GM23338 (cell line): ENCODE measurements around the gene VENTX. TPM values are rescaled to one million over a fixed set of nuclear protein-coding genes. Genes with fewer than 3 reads are reported as not detected.
"Not testable (repeated sequence)": the region's sequence is repeated elsewhere in the genome, so short reads cannot be mapped to it uniquely, and the experiment has no call there.

Source experiments
- ATAC-seq: fragments of 200-7000 bp; cut with Tn5 transposase; 3 replicates; pipeline ENCODE4 v1.9.1; 2020
- DNase-seq: peaks from one replicate; pipeline ENCODE4 v3.0.0-alpha.2; 2015; ENCODE audit warnings: low spot score
- H2AFZ ChIP-seq: fragments of 200-600 bp; sonication (generic); 2 replicates; pipeline ENCODE4 v1.8.0; 2016; ENCODE audit warnings: antibody characterized with exemption, mild to moderate bottlenecking, moderate library complexity
- H3F3A ChIP-seq: fragments of 200-600 bp; sonication (generic); replicated peaks from 2 replicates; pipeline ENCODE4 v1.8.0; 2017; ENCODE audit warnings: antibody characterized with exemption, mixed run types, low read depth
- H3K27ac ChIP-seq: fragments of 200-600 bp; sonication (generic); 2 replicates; pipeline ENCODE4 v1.6.1; 2016; ENCODE audit warnings: low read depth
- H3K27me3 ChIP-seq: fragments of 200-600 bp; sonication (generic); 2 replicates; pipeline ENCODE4 v1.8.0; 2016; ENCODE audit warnings: mild to moderate bottlenecking, mixed run types, moderate library complexity; ENCODE audit not compliant: insufficient read depth
- H3K36me3 ChIP-seq: fragments of 200-600 bp; sonication (generic); 2 replicates; pipeline ENCODE4 v1.8.0; 2016; ENCODE audit warnings: mild to moderate bottlenecking; ENCODE audit not compliant: insufficient read depth
- H3K4me1 ChIP-seq: fragments of 200-600 bp; sonication (generic); 2 replicates; pipeline ENCODE4 v1.8.0; 2016; ENCODE audit warnings: mild to moderate bottlenecking, moderate library complexity; ENCODE audit not compliant: insufficient read depth
- H3K4me2 ChIP-seq: fragments of 200-600 bp; sonication (generic); 2 replicates; pipeline ENCODE4 v1.7.1; 2017; ENCODE audit warnings: mixed run types
- H3K4me3 ChIP-seq: fragments of 200-600 bp; sonication (generic); 2 replicates; pipeline ENCODE4 v1.6.1; 2016; ENCODE audit warnings: mixed run types
- H3K79me2 ChIP-seq: fragments of 200-600 bp; sonication (generic); replicated peaks from 2 replicates; pipeline ENCODE4 v1.8.0; 2017; ENCODE audit warnings: mild to moderate bottlenecking; ENCODE audit not compliant: insufficient read depth
- H3K9me2 ChIP-seq: fragments of 200-600 bp; sonication (generic); 2 replicates; pipeline ENCODE4 v1.8.0; 2017; ENCODE audit not compliant: insufficient read depth
- H4K20me1 ChIP-seq: fragments of 200-600 bp; sonication (generic); replicated peaks from 2 replicates; pipeline ENCODE4 v1.8.0; 2017; ENCODE audit warnings: mild to moderate bottlenecking; ENCODE audit not compliant: insufficient read depth
- H3K27ac Mint-ChIP-seq: 2 replicates; pipeline ENCODE4 v1.8.0; 2020; ENCODE audit warnings: inconsistent platforms, mild to moderate bottlenecking, moderate library complexity, mixed read lengths
- H3K27me3 Mint-ChIP-seq: 3 replicates; pipeline ENCODE4 v1.8.0; 2022; ENCODE audit warnings: low read depth, mild to moderate bottlenecking, moderate library complexity, mixed read lengths, inconsistent platforms; ENCODE audit not compliant: insufficient read depth, poor library complexity
- H3K36me3 Mint-ChIP-seq: 3 replicates; pipeline ENCODE4 v1.8.0; 2021; ENCODE audit warnings: low read depth, mild to moderate bottlenecking, inconsistent platforms, moderate library complexity, mixed read lengths
- H3K4me1 Mint-ChIP-seq: 3 replicates; pipeline ENCODE4 v1.8.0; 2020; ENCODE audit warnings: mild to moderate bottlenecking, inconsistent platforms, mixed read lengths
- H3K4me3 Mint-ChIP-seq: 3 replicates; pipeline ENCODE4 v1.8.0; 2021; ENCODE audit warnings: moderate library complexity, mild to moderate bottlenecking, inconsistent platforms, mixed read lengths
- H3K9me3 Mint-ChIP-seq: 3 replicates; pipeline ENCODE4 v1.8.0; 2020; ENCODE audit warnings: moderate library complexity, mild to moderate bottlenecking, inconsistent platforms, mixed read lengths
- CREB1 ChIP-seq: fragments of 250-450 bp; sonication (Bioruptor Pico); IDR thresholded peaks from 2 replicates; pipeline ENCODE4 v1.5.0; 2020; ENCODE audit warnings: low read depth, mild to moderate bottlenecking, moderate library complexity
- EZH2 ChIP-seq: fragments of 200-600 bp; sonication (generic); IDR thresholded peaks from one replicate; pipeline ENCODE4 v1.8.0; 2017; ENCODE audit warnings: antibody characterized with exemption, mild to moderate bottlenecking, low read depth; ENCODE audit not compliant: unreplicated experiment
- NANOG ChIP-seq: IDR thresholded peaks from 2 replicates; pipeline ENCODE4 v1.6.1; 2016; ENCODE audit warnings: antibody characterized with exemption, borderline replicate concordance
- REST ChIP-seq: IDR thresholded peaks from one replicate; pipeline ENCODE4 v1.6.1; 2018; ENCODE audit warnings: antibody characterized with exemption; ENCODE audit not compliant: unreplicated experiment
- STAT1 ChIP-seq: IDR thresholded peaks from one replicate; pipeline ENCODE4 v1.6.1; 2016; ENCODE audit warnings: antibody characterized with exemption; ENCODE audit not compliant: unreplicated experiment
- polyA plus RNA-seq: library from polyadenylated mRNA; unstranded; fragments of >200 nt; fragmentation: Nextera tagmentation; extraction: Ambion mirVana; gene quantifications from 2 replicates; pipeline ENCODE4 v1.2.1, GENCODE V29; 2016
- total RNA-seq: library from RNA; depleted of rRNA; stranded (reverse); fragments of >200 nt; shearing (Covaris generic); gene quantifications from 2 replicates; pipeline ENCODE4 v1.2.3, GENCODE V29; 2014
- TF ChIP-seq, protein P1 (sequence below): fragments of 250-450 bp; sonication (Bioruptor Pico); IDR thresholded peaks from 2 replicates; pipeline ENCODE4 v1.5.0; 2020; ENCODE audit warnings: mild to moderate bottlenecking, moderate library complexity

Gene VENTX
- total and polyA plus RNA-seq, 2 experiments from 2014 or later = 4.8 to 8.1 TPM

GRCh38 chr10:133234796-133235195, 2.9 kb upstream of the VENTX start:
- H3K27ac ChIP-seq, ATAC-seq, H4K20me1 ChIP-seq, H3K79me2 ChIP-seq, H3K36me3 Mint-ChIP-seq, H3K9me2 ChIP-seq, H2AFZ ChIP-seq, H3F3A ChIP-seq, H3K9me3 Mint-ChIP-seq, H3K36me3 ChIP-seq, DNase-seq, H3K27ac Mint-ChIP-seq: not testable (repeated sequence)
- H3K4me1 Mint-ChIP-seq = peaks cover 20% of the 10 kb centered on the region
- Histone ChIP-seq H3K27me3 (peaks cover 68% of the 10 kb centered on the region), H3K4me3 (peak overlapping the region; percentile 66; the same call in 1 of the 2 replicates), H3K4me1 (peaks cover 17% of the 10 kb centered on the region), H3K4me2 (peak overlapping the region; percentile 85)
- H3K27me3 Mint-ChIP-seq = peaks cover 69% of the 10 kb centered on the region
- peak overlapping the region; percentile 50 for H3K4me3 Mint-ChIP-seq

- H3K36me3 ChIP-seq = no peaks in the 10 kb centered on the region
- peaks cover 8% of the 10 kb centered on the region; the same call in 2 of the 3 replicates for H3K36me3 Mint-ChIP-seq
- no peak overlapping the region for H3K27ac Mint-ChIP-seq
- H3F3A ChIP-seq = peaks cover 8% of the 10 kb centered on the region; the same call in 1 of the 2 replicates
- no peak for DNase-seq
- H3K4me1 ChIP-seq = peaks cover 17% of the 10 kb centered on the region
- 0 out of 2 replicates have a peak, but pooled peaks cover 3% of the 10 kb centered on the region for H3K9me2 ChIP-seq
- H4K20me1 ChIP-seq = no peaks in the 10 kb centered on the region; the same call in 1 of the 2 replicates
- peak; percentile 1; the same call in 2 of the 3 replicates for ATAC-seq
- TF ChIP-seq REST (no peak), STAT1 (no peak), EZH2 (no peak), NANOG (no peak), CREB1 (no peak)
- TF ChIP-seq, protein P1, sequence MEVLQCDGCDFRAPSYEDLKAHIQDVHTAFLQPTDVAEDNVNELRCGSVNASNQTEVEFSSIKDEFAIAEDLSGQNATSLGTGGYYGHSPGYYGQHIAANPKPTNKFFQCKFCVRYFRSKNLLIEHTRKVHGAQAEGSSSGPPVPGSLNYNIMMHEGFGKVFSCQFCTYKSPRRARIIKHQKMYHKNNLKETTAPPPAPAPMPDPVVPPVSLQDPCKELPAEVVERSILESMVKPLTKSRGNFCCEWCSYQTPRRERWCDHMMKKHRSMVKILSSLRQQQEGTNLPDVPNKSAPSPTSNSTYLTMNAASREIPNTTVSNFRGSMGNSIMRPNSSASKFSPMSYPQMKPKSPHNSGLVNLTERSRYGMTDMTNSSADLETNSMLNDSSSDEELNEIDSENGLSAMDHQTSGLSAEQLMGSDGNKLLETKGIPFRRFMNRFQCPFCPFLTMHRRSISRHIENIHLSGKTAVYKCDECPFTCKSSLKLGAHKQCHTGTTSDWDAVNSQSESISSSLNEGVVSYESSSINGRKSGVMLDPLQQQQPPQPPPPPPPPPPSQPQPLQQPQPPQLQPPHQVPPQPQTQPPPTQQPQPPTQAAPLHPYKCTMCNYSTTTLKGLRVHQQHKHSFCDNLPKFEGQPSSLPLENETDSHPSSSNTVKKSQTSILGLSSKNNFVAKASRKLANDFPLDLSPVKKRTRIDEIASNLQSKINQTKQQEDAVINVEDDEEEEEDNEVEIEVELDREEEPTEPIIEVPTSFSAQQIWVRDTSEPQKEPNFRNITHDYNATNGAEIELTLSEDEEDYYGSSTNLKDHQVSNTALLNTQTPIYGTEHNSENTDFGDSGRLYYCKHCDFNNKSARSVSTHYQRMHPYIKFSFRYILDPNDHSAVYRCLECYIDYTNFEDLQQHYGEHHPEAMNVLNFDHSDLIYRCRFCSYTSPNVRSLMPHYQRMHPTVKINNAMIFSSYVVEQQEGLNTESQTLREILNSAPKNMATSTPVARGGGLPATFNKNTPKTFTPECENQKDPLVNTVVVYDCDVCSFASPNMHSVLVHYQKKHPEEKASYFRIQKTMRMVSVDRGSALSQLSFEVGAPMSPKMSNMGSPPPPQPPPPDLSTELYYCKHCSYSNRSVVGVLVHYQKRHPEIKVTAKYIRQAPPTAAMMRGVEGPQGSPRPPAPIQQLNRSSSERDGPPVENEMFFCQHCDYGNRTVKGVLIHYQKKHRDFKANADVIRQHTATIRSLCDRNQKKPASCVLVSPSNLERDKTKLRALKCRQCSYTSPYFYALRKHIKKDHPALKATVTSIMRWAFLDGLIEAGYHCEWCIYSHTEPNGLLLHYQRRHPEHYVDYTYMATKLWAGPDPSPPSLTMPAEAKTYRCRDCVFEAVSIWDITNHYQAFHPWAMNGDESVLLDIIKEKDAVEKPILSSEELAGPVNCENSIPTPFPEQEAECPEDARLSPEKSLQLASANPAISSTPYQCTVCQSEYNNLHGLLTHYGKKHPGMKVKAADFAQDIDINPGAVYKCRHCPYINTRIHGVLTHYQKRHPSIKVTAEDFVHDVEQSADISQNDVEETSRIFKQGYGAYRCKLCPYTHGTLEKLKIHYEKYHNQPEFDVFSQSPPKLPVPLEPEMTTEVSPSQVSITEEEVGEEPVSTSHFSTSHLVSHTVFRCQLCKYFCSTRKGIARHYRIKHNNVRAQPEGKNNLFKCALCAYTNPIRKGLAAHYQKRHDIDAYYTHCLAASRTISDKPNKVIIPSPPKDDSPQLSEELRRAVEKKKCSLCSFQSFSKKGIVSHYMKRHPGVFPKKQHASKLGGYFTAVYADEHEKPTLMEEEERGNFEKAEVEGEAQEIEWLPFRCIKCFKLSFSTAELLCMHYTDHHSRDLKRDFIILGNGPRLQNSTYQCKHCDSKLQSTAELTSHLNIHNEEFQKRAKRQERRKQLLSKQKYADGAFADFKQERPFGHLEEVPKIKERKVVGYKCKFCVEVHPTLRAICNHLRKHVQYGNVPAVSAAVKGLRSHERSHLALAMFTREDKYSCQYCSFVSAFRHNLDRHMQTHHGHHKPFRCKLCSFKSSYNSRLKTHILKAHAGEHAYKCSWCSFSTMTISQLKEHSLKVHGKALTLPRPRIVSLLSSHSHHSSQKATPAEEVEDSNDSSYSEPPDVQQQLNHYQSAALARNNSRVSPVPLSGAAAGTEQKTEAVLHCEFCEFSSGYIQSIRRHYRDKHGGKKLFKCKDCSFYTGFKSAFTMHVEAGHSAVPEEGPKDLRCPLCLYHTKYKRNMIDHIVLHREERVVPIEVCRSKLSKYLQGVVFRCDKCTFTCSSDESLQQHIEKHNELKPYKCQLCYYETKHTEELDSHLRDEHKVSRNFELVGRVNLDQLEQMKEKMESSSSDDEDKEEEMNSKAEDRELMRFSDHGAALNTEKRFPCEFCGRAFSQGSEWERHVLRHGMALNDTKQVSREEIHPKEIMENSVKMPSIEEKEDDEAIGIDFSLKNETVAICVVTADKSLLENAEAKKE (CRISPR knock-in tag) = no peak
- H3K27me3 ChIP-seq = peaks cover 68% of the 10 kb centered on the region
- H3K4me3 ChIP-seq = peak overlapping the region; percentile 66
- H3K79me2 ChIP-seq = peaks cover 4% of the 10 kb centered on the region; the same call in 1 of the 2 replicates
- peaks cover 20% of the 10 kb centered on the region for H3K4me1 Mint-ChIP-seq
- H3K27ac ChIP-seq = no peak overlapping the region
- H3K27me3 Mint-ChIP-seq = peaks cover 67% of the 10 kb centered on the region
- peaks cover 4% of the 10 kb centered on the region; the same call in 2 of the 3 replicates for H3K9me3 Mint-ChIP-seq
- H3K4me2 ChIP-seq = peak overlapping the region; percentile 85
- H3K4me3 Mint-ChIP-seq = peak overlapping the region; percentile 62
- H2AFZ ChIP-seq = 0 out of 2 replicates have a peak overlapping the region, but pooled peaks have one; percentile 18
Measured at GRCh38 chr10:133235265-133235855, 2.3 kb upstream of the VENTX start.
